ENCODE results near the gene SKOR1. TPM values are rescaled to one million over a fixed set of nuclear protein-coding genes. Genes with fewer than 3 reads are reported as not detected.

SKOR1 gene
- total RNA-seq, 1 donor from 2014 or later = 0.21 TPM

- H3K27ac Mint-ChIP-seq (ENCODE audit: unreplicated experiment) = no peak overlapping the region
- H3K36me3 Mint-ChIP-seq (ENCODE audit: low read depth, unreplicated experiment) = no peaks in the 10 kb centered on the region
- TF ChIP-seq CTCF (IDR thresholded peaks at IDR 0.05; ENCODE audit: unreplicated experiment) = no peak
- H3K4me1 Mint-ChIP-seq (ENCODE audit: unreplicated experiment) = peaks cover 32% of the 10 kb centered on the region
- peak overlapping the region; percentile 42 for H3K4me3 Mint-ChIP-seq (ENCODE audit: unreplicated experiment)
- H3K9me3 Mint-ChIP-seq (ENCODE audit: unreplicated experiment) = no peaks in the 10 kb centered on the region
- no peak for DNase-seq (ENCODE audit: low spot score)
- peaks cover 19% of the 10 kb centered on the region for H3K27me3 Mint-ChIP-seq (ENCODE audit: unreplicated experiment)
These were observed 10.8 kb downstream of the SKOR1 start for GRCh38 chr15:67836134-67836455.

- no peaks in the 10 kb centered on the region for H3K9me3 Mint-ChIP-seq (ENCODE audit: unreplicated experiment)
- DNase-seq (ENCODE audit: low spot score) = peak; percentile 62
- peak overlapping the region; percentile 42 for H3K4me3 Mint-ChIP-seq (ENCODE audit: unreplicated experiment)
- peaks cover 30% of the 10 kb centered on the region for H3K4me1 Mint-ChIP-seq (ENCODE audit: unreplicated experiment)
- no peaks in the 10 kb centered on the region for H3K36me3 Mint-ChIP-seq (ENCODE audit: low read depth, unreplicated experiment)
- TF ChIP-seq CTCF (IDR thresholded peaks at IDR 0.05; ENCODE audit: unreplicated experiment) = peak; percentile 96
- H3K27ac Mint-ChIP-seq (ENCODE audit: unreplicated experiment) = no peak overlapping the region
- H3K27me3 Mint-ChIP-seq (ENCODE audit: unreplicated experiment) = peaks cover 19% of the 10 kb centered on the region
These were observed 11.2 kb downstream of the SKOR1 start for GRCh38 chr15:67836477-67836876.

- no peak overlapping the region for H3K4me3 Mint-ChIP-seq (ENCODE audit: unreplicated experiment)
- no peak for DNase-seq (ENCODE audit: low spot score)
- no peaks in the 10 kb centered on the region for H3K9me3 Mint-ChIP-seq (ENCODE audit: unreplicated experiment)
- H3K36me3 Mint-ChIP-seq (ENCODE audit: low read depth, unreplicated experiment) = no peaks in the 10 kb centered on the region
- H3K27ac Mint-ChIP-seq (ENCODE audit: unreplicated experiment) = no peak overlapping the region
- peaks cover 28% of the 10 kb centered on the region for H3K4me1 Mint-ChIP-seq (ENCODE audit: unreplicated experiment)
- no peak for TF ChIP-seq CTCF (IDR thresholded peaks at IDR 0.05; ENCODE audit: unreplicated experiment)
- peaks cover 19% of the 10 kb centered on the region for H3K27me3 Mint-ChIP-seq (ENCODE audit: unreplicated experiment)
These were observed 11.6 kb downstream of the SKOR1 start for GRCh38 chr15:67836955-67837354.

- Mint-ChIP-seq H3K4me3 (ENCODE audit: unreplicated experiment) (no peak overlapping the region), H3K9me3 (ENCODE audit: unreplicated experiment) (no peaks in the 10 kb centered on the region), H3K27ac (ENCODE audit: unreplicated experiment) (no peak overlapping the region), H3K4me1 (ENCODE audit: unreplicated experiment) (peaks cover 29% of the 10 kb centered on the region), H3K36me3 (ENCODE audit: low read depth, unreplicated experiment) (no peaks in the 10 kb centered on the region), H3K27me3 (ENCODE audit: unreplicated experiment) (peaks cover 17% of the 10 kb centered on the region)
- DNase-seq (ENCODE audit: low spot score) = peak; percentile 62
- TF ChIP-seq CTCF (IDR thresholded peaks at IDR 0.05; ENCODE audit: unreplicated experiment) = no peak
These were observed 13.6 kb downstream of the SKOR1 start for GRCh38 chr15:67838789-67839332.

GRCh38 chr15:67839499-67839928 lies 14.2 kb downstream of the SKOR1 start:
- no peak for DNase-seq (ENCODE audit: low spot score)
- Mint-ChIP-seq H3K36me3 (ENCODE audit: low read depth, unreplicated experiment) (no peaks in the 10 kb centered on the region), H3K9me3 (ENCODE audit: unreplicated experiment) (no peaks in the 10 kb centered on the region), H3K27ac (ENCODE audit: unreplicated experiment) (peak overlapping the region; percentile 98), H3K27me3 (ENCODE audit: unreplicated experiment) (peaks cover 17% of the 10 kb centered on the region), H3K4me3 (ENCODE audit: unreplicated experiment) (peak overlapping the region; percentile 75), H3K4me1 (ENCODE audit: unreplicated experiment) (peaks cover 30% of the 10 kb centered on the region)
- TF ChIP-seq CTCF (IDR thresholded peaks at IDR 0.05; ENCODE audit: unreplicated experiment) = no peak

All from endothelial cell (in vitro differentiated cells).